ENCODE data around the gene HOXA2.

The HOXA2 gene

GRCh38 chr7:27102581-27103442, at the start of gene HOXA2:
TSS of gene HOXA2 (minus strand) at chr7:27102683. CDS start at chr7:27102500, 183 bp downstream.
- DNase-seq (ENCODE audit: low spot score) = peak; percentile 67

GRCh38 chr7:27151341-27151930, 49.0 kb upstream of the HOXA2 start:
- DNase-seq (ENCODE audit: low spot score) = no peak

GRCh38 chr7:27150568-27151340, 48.3 kb upstream of the HOXA2 start:
- peak; percentile 90 for DNase-seq (ENCODE audit: low spot score)

GRCh38 chr7:27149842-27150567, 47.5 kb upstream of the HOXA2 start:
- peak; percentile 10 for DNase-seq (ENCODE audit: low spot score)

GRCh38 chr7:27148756-27149641, 46.5 kb upstream of the HOXA2 start:
- DNase-seq (ENCODE audit: low spot score) = peak; percentile 60

- DNase-seq (ENCODE audit: low spot score) = peak; percentile 87
These were observed 45.7 kb upstream of the HOXA2 start for GRCh38 chr7:27148031-27148755.

- DNase-seq (ENCODE audit: low spot score) = peak; percentile 78
These were observed 44.9 kb upstream of the HOXA2 start, which contains the start of gene HOXA6 for GRCh38 chr7:27147199-27148030. TSS of gene HOXA6 (minus strand) at chr7:27147774. CDS start at chr7:27147749, 25 bp downstream.

GRCh38 chr7:27146491-27147198, 44.2 kb upstream of the HOXA2 start:
- DNase-seq (ENCODE audit: low spot score) = peak; percentile 53

- DNase-seq (ENCODE audit: low spot score) = no peak
These were observed 43.5 kb upstream of the HOXA2 start for GRCh38 chr7:27145914-27146412.

- no peak for DNase-seq (ENCODE audit: low spot score)
These were observed 42.9 kb upstream of the HOXA2 start for GRCh38 chr7:27145165-27145913.

- DNase-seq (ENCODE audit: low spot score) = no peak
These were observed 42.3 kb upstream of the HOXA2 start for GRCh38 chr7:27144781-27145164.

- DNase-seq (ENCODE audit: low spot score) = no peak
These were observed 41.7 kb upstream of the HOXA2 start for GRCh38 chr7:27143950-27144780.

GRCh38 chr7:27143023-27143949, 40.8 kb upstream of the HOXA2 start, which contains the start of gene HOXA5:
TSS of gene HOXA5 (minus strand) at chr7:27143681. CDS start at chr7:27143607, 74 bp downstream.
- peak; percentile 97 for DNase-seq (ENCODE audit: low spot score)

- no peak for DNase-seq (ENCODE audit: low spot score)
These were observed 40.1 kb upstream of the HOXA2 start for GRCh38 chr7:27142580-27143022.

- DNase-seq (ENCODE audit: low spot score) = peak; percentile 67
These were observed 39.6 kb upstream of the HOXA2 start for GRCh38 chr7:27141923-27142579.

Measured in kidney tubule cell (primary cell).